Raji (cell line): Measurements from ENCODE around the gene INAVA.

Experiments used
- POLR2A ChIP-seq: IDR thresholded peaks from 2 replicates; pipeline ENCODE4 v1.6.1; 2011; ENCODE audit warnings: low read depth, low read length, control low read depth; ENCODE audit not compliant: insufficient read depth

Gene INAVA

DNA sequence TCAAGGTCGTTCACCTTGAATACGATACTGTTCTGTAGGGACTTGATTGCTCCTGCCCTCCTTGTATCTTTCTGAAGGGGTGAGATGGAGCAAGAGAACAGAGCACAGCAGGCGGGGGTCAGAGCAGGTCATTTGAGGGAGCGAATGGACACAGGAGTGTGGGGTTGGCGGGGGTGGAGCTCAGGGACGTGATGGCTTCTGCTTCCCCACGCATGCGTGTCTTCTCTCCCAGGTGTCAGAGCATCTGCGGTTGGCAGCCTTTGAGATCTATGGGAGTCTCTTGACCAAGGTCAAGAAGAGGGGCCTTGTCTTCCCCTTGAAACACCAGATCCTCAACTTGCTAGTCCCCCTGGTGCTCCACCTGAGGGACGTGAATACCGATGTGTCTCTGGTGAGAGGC is 63.9 kb downstream of the INAVA start:
- no peak for TF ChIP-seq POLR2A

DNA sequence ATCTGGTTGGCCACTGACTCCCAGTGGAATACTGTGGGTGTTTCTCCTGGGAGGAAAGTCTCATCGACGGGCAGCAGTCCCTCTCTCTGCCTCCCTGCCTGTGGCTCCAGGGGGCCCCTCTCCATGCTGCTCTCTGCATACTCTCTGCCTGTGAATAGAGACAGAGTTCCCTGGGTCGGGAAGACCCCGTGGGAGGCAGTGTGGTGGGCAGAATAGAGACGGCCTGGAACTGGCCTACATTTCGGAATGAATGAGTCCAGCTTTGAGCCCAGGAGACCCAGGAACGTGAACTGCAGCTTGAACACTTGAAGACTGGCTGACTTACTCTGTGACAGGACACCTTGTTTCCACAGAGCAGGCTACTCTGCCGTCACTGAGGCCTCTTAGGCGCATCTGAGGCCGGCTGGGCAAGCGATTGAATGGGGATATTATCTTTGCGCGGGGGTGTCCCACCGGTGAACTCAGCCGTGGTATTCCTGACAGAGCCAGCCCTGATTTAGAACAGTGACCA is 64.8 kb downstream of the INAVA start:
- TF ChIP-seq POLR2A: no peak

DNA sequence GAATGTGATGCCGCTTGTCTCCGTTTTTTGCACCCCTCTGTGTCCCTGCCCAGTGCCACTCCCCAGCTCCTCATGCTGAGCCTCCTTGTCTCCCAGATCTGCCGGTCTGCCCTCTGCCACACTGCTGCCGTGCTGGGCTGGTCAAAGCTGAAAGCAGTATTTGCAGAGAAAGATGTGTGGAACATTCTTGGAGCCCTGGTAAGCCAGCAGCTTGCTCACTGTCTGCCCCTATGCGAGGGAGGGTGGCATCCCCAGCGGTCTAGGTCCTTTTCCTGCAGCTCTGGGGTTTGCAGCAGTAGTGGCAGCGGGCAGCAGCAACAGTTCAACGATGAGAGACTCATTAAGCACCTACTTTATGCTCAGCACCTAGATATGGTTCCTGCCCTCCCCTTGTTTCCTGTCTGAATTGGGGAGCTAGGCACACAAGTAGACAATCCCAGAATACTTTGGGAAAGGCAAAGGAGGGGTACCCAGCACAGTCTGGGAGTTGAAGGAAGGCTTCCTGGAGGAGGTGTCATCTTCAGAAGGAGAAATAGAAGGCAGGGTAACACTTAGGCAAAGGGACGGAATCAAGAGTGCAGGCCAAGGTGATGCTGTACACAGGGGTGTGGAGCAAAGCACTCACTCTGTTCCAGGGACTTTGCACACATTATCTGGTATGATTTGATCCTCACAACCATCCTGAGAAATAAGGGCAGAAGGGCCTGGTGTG is 65.7 kb downstream of the INAVA start:
- TF ChIP-seq POLR2A: no peak

DNA sequence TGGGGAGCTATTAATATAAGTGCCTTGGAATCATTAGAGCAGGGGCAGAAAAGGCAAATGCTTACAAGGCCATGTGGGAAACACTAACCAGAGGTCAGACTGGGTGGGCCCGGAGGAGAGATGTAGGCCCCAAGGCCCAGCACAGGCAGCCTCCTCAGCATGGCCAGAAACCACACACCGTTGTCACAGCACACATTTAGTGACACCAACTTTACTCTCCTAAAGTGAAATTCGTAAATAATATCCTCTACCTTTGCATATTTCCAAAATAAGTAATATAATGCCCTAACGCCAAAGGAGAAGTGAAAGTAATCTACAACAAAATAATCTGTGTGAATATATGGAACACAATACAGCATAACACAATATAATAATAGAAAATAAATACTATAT is 66.2 kb downstream of the INAVA start:
- TF ChIP-seq POLR2A: no peak

DNA sequence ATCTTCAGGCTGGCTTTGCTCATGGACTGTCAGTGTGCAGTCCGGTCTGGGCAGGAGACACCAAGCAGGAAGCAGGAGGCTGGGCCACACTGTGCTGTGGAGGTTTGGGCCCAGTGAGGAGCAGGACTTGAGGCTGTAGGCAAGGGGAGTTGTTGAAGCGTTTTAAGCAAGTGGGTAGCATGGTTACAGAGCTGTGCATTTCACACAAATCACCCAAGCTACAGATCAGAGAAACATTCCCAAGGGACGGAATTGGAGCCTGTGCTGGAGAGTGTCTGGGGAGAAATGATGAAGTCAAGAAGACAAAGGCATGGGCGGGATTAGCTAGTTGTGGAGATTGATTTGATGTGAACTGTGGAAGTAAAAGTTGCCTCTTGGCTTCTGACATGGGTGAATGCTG is 67.9 kb downstream of the INAVA start:
- TF ChIP-seq POLR2A: no peak

DNA sequence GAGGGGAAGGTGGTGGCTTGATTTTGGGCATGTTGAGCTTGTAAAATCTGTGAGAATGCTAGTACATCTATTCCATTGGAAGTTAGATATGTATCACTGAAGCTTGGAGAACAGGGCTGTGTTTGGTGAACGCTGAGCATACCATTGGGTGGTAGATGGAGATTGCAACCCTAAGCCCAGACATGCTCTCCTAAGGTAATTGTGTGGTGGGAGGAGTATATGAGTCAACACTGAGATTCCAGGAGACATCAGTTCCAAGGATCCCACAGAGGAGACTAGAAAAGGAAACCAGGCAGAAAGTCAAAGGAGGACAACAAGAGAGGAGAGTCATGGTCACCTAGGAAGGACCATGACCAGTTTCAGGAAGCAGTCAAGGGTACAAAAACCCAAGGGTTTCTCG is 68.4 kb downstream of the INAVA start:
- no peak for TF ChIP-seq POLR2A
